22Rv1 (cell line): ENCODE results near the gene IRF7.
A peak's percentile ranks its signal among the peaks of the same experiment; 100 is the strongest.

ENCODE experiments used
- H3K27ac ChIP-seq: fragments of 450-650 bp; 2 replicates; pipeline ENCODE4 v1.5.1; 2017
- ZFX ChIP-seq: fragments of 450-650 bp; IDR thresholded peaks from 2 replicates; pipeline ENCODE4 v1.6.1; 2017; ENCODE audit warnings: antibody characterized with exemption, borderline replicate concordance
- TF ChIP-seq, protein P1 (sequence below): fragments of 450-650 bp; IDR thresholded peaks from 2 replicates; pipeline ENCODE4 v1.5.1; 2017; ENCODE audit warnings: mild to moderate bottlenecking

The IRF7 gene

DNA sequence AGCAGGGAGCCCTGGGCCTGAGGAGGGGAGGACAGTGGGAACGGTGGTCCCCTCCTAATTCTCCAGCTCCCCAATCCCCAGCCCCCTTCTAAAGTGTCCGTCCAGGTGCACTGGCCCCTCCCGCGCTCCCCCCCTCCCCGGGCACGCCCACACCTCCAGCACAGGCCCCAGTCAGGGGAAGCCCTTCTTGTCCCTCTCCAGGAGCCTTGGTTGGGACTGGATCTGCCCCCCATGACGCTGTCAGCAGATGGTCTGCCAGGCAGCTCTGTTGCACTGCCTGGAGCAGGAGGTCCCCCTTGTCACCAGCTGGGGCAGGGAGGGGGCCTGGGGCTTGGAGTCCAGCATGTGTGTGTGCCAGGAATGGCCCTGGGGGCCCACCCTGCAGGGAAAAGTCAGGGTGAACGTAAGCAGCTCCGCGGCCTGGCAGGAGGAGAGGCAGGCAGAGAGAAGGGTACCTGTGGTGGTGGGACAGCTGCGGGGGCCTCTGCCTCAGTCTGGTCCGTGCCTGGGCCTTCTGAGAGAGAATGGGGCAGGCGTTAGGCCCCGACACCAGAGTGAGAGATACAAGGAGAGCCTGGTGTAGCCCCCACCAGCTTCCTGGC lies 1.6 kb downstream of the IRF7 start:
- H3K27ac ChIP-seq: peak overlapping the region; percentile 86

DNA sequence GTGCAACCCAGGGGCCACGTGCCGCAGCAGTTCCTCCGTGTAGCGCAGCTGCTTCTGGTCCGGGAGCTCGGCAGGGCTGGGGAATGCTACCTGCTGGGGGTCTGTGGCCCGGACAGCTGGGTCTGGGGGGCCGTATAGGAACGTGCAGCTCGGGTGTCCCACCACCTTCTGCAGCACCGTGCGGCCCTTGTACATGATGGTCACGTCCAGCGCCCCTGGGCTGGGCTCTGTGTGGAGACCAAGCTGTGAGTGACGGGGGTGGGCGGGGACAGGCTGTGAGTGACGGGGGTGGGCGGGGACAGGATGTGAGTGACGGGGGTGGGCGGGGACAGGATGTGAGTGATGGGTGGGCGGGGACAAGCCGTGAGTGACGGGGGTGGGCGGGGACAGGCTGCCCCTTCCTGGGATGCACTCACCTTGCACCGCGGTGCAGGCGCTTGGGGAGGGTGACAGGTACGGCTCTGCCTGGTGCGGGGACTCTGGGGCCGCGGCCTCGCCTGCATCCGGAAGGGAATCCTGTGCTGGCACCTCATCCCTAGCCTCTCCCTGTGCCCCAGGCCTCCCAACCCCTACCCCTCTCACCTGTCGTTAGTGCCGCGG lies 2.3 kb downstream of the IRF7 start:
- TF ChIP-seq, protein P1, sequence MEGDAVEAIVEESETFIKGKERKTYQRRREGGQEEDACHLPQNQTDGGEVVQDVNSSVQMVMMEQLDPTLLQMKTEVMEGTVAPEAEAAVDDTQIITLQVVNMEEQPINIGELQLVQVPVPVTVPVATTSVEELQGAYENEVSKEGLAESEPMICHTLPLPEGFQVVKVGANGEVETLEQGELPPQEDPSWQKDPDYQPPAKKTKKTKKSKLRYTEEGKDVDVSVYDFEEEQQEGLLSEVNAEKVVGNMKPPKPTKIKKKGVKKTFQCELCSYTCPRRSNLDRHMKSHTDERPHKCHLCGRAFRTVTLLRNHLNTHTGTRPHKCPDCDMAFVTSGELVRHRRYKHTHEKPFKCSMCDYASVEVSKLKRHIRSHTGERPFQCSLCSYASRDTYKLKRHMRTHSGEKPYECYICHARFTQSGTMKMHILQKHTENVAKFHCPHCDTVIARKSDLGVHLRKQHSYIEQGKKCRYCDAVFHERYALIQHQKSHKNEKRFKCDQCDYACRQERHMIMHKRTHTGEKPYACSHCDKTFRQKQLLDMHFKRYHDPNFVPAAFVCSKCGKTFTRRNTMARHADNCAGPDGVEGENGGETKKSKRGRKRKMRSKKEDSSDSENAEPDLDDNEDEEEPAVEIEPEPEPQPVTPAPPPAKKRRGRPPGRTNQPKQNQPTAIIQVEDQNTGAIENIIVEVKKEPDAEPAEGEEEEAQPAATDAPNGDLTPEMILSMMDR: no peak
- TF ChIP-seq ZFX: no peak
- peak overlapping the region; percentile 86 for H3K27ac ChIP-seq

More for the DNA sequence above, 1.6 kb downstream of the IRF7 start:
- TF ChIP-seq, protein P1: no peak
- TF ChIP-seq ZFX: no peak

DNA sequence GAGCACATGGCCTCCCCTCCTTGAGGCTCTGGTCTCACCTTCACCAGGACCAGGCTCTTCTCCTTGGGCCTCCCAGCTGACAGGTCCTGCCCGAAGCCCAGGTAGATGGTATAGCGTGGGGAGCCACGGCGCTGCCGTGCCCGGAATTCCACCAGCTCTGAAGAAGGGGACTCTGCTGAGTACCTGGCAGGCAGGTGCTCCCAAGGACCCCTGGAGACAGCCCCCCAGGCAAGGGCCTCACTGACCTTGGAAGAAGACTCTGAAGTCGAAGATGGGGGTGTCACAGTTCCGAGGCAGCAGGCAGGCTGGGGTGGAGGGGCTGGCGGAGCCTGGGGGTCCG lies 2.8 kb downstream of the IRF7 start:
- TF ChIP-seq, protein P1: no peak
- TF ChIP-seq ZFX: no peak
- H3K27ac ChIP-seq: peak overlapping the region; percentile 37; the same call in 1 of the 2 replicates

DNA sequence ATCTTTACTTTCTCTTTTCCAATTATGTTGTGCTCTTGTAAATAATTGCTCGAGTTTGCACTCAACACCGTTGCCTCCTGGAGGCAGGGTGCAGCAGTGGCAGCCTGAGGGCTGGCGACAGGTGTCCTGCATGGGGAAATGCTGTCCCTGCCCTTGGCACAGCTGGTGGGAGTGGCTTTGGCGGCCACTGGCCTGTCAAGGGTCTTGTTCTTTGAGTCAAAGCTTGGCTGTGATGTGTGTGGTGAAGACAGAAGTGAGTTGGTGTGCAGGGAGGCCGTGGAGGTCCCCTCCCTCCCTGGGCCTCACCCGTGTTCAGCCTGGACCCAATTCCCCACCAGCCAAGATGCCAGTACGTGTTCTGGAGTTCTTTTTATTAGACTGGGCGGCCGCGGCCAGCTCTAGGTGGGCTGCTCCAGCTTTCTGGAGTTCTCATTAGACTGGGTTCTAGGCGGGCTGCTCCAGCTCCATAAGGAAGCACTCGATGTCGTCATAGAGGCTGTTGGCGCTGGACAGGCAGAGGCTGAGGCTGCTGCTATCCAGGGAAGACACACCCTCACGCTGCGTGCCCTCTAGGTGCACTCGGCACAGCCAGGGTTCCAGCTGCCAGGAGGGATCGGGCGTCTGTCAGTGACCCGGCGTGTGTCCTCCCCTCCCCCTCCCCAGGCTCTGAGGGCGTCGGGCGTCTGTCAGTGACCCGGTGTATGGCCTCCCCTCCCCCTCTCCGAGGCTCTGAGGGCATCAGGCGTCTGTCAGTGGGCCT lies 3.4 kb downstream of the IRF7 start:
- TF ChIP-seq, protein P1: peak; percentile 14; the same call in 1 of the 2 replicates
- TF ChIP-seq ZFX: no peak
- H3K27ac ChIP-seq: peak overlapping the region; percentile 37

DNA sequence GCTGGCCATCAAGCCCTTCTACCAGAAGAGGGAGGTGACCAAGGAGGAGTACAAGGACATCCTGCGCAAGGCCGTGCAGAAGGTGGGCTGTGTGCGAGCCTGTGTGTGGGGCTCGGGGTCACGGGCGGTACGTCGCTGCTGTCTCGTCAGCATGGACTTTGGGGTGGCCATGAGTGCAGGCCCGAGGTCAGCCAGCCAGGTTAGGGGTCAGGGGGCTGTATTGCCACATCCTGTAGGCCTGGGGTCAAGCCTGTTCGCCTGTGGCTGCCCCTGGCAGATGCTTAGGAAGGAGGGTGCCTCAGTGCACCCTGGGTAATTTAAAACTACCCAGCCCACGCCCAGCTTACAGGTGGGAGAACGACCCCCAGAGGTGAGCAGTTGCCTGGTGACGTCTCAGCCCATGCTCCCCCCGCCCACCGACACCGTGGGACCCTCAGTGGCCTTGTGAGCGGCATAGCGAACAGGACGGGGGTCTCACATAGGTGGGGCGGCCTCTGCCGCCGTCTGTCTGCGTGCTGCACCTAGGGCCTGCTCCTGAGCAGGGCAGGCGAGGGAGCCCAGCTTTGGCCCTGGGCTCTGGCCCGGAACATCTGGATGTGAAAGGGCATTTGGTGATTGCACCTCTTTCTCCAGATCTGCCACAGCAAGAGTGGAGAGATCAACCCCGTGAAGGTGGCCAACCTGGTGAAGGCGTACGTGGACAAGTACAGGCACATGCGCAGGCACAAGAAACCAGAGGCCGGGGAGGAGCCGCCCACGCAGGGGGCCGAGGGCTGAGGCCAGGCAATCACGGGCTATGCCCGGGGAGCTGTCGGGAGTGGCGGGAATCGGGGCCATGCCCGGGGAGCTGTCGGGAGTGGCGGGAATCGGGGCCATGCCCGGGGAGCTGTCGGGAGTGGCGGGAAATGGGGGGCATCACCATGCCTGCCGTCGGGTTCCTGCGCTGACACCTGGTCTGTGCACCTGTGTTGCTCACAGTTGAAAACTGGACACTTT lies 4.5 kb downstream of the IRF7 start:
- TF ChIP-seq ZFX: no peak
- peak overlapping the region; percentile 37 for H3K27ac ChIP-seq

DNA sequence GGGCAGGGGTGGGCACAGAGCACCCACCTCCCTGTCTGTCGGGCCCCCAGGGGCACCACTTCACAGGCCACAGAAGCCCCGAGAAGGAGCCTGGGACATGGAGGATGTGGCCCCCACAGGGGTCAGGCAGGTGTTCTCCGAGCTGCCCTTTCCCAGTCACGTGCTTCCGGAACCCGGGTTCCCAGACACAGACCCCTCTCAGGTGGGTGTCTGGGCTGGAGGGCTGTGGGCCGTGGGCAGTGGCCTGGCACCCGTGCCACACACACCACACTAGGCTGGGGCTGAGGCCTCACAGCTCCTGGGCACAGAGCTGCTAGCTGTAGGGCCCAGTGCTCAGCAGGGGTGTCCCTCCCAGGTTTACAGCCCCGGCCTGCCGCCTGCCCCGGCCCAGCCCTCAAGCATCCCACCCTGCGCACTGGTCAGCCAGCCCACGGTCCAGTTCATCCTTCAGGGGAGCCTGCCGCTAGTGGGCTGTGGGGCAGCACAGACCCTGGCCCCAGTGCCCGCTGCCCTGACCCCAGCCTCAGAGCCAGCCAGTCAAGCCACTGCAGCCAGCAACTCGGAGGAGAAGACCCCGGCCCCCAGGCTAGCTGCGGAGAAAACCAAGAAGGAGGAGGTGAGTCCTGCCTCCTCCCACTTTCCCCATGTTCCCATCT lies 5.5 kb downstream of the IRF7 start:
- no peak for TF ChIP-seq ZFX
- H3K27ac ChIP-seq: no peak overlapping the region

DNA sequence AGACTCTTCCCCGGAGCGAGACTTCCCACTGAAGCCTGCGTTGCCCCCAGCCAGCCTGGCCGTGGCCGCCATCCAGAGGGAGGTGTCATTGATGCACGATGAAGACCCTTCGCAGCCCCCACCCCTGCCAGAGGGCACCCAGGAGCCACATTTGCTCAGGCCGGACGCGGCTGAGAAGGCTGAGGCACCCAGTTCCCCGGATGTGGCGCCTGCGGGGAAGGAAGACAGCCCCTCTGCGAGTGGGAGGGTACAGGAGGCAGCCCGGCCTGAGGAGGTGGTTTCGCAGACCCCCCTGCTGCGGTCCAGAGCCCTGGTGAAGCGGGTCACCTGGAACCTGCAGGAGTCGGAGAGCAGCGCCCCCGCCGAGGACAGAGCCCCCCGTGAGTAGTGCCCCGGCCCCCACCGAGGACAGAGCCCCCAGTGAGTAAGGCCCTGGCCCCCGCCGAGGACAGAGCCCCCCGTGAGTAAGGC lies 6.4 kb downstream of the IRF7 start:
- no peak overlapping the region for H3K27ac ChIP-seq
- TF ChIP-seq, protein P1: no peak
- TF ChIP-seq ZFX: no peak
